ENCODE results near the gene ZHX3. TPM values are rescaled to one million over a fixed set of nuclear protein-coding genes. Genes with fewer than 3 reads are reported as not detected.

ZHX3 gene
- total and polyA plus RNA-seq, 8 donors: 6.6 to 59.3 (median 18.7) TPM

GRCh38 chr20:41308726-41309413, 8.7 kb downstream of the ZHX3 start:
- TF ChIP-seq POLR2A (IDR thresholded peaks at IDR 0.05) (no peak), POLR2AphosphoS5 (IDR thresholded peaks at IDR 0.05) (no peak), EP300 (IDR thresholded peaks at IDR 0.05) (no peak), CTCF (IDR thresholded peaks at IDR 0.05) (no peak)
- intact Hi-C loops (cut with DNase I; ENCODE audit: low total_unique reads): no loop called here
- DNase-seq: peak in 1 of 2 donors; percentile 22

GRCh38 chr20:41308290-41308711, 9.2 kb downstream of the ZHX3 start:
- peaks cover 0 to 48% (median 25%) of the 10 kb centered on the region in 4 donors for H3K4me1 ChIP-seq
- H3K27me3 ChIP-seq: no peaks in the 10 kb centered on the region
- peak in 1 of 2 donors; percentile 56 for DNase-seq
- H3K4me3 ChIP-seq: no peak overlapping the region
- 0 to 26% (median 17%) methylated on average over 1 of the region's 1 CpG for WGBS, 5 donors
- peaks cover 0 to 8% (median 2%) of the 10 kb centered on the region in 4 donors for H3K36me3 ChIP-seq
- no peak for TF ChIP-seq CTCF (IDR thresholded peaks at IDR 0.05)
- TF ChIP-seq POLR2AphosphoS5 (IDR thresholded peaks at IDR 0.05): no peak
- TF ChIP-seq POLR2A (IDR thresholded peaks at IDR 0.05): no peak
- TF ChIP-seq EP300 (IDR thresholded peaks at IDR 0.05): no peak
- intact Hi-C loops (cut with DNase I; ENCODE audit: low total_unique reads): no loop called here
- H3K9me3 ChIP-seq: no peaks in the 10 kb centered on the region
- H3K27ac ChIP-seq: peak overlapping the region in 4 of 5 donors; percentile 36 to 70 (median 48)

More at GRCh38 chr20:41308726-41309413, 8.7 kb downstream of the ZHX3 start:
- 21 to 43% (median 25%) methylated on average over 3 of the region's 3 CpGs for WGBS, 5 donors
- H3K4me1 ChIP-seq: peaks cover 0 to 46% (median 25%) of the 10 kb centered on the region in 4 donors
- H3K27ac ChIP-seq: peak overlapping the region in 4 of 5 donors; percentile 36 to 70 (median 48)
- no peaks in the 10 kb centered on the region for H3K9me3 ChIP-seq
- no peak overlapping the region for H3K4me3 ChIP-seq
- peaks cover 0 to 8% (median 2%) of the 10 kb centered on the region in 4 donors for H3K36me3 ChIP-seq
- no peaks in the 10 kb centered on the region for H3K27me3 ChIP-seq

GRCh38 chr20:41307021-41307420, 10.5 kb downstream of the ZHX3 start:
- no peak for DNase-seq
- TF ChIP-seq EP300 (IDR thresholded peaks at IDR 0.05): no peak
- intact Hi-C loops (cut with DNase I; ENCODE audit: low total_unique reads): no loop called here
- Histone ChIP-seq H3K27ac (no peak overlapping the region), H3K4me1 (peaks cover 0 to 43% (median 25%) of the 10 kb centered on the region in 4 donors), H3K36me3 (peaks cover 0 to 3% (median 0%) of the 10 kb centered on the region in 4 donors), H3K4me3 (no peak overlapping the region), H3K9me3 (no peaks in the 10 kb centered on the region), H3K27me3 (no peaks in the 10 kb centered on the region)
- WGBS, 5 donors: 94 to 100% (median 100%) methylated on average over 1 of the region's 1 CpG

- Histone ChIP-seq H3K4me3 (no peak overlapping the region), H3K4me1 (peaks cover 0 to 47% (median 27%) of the 10 kb centered on the region in 4 donors), H3K27me3 (no peaks in the 10 kb centered on the region), H3K9me3 (no peaks in the 10 kb centered on the region), H3K27ac (no peak overlapping the region), H3K36me3 (no peaks in the 10 kb centered on the region)
- no peak for DNase-seq
- 83 to 91% (median 88%) methylated on average over 5 of the region's 5 CpGs for WGBS, 5 donors
- intact Hi-C loops (cut with DNase I; ENCODE audit: low total_unique reads): no loop called here
- TF ChIP-seq EP300 (IDR thresholded peaks at IDR 0.05) (no peak), CTCF (IDR thresholded peaks at IDR 0.05) (no peak), POLR2A (IDR thresholded peaks at IDR 0.05) (no peak)
These were observed 11.3 kb downstream of the ZHX3 start for GRCh38 chr20:41306061-41306727.

All from stomach (tissue), 9 donors.